HepG2 (cell line): ENCODE data around the gene PARD3. TPM values are rescaled to one million over a fixed set of nuclear protein-coding genes. Genes with fewer than 3 reads are reported as not detected.

Source experiments
- ATAC-seq: fragments of 200-7000 bp; cut with Tn5 transposase; 3 replicates; pipeline ENCODE4 v1.9.1; 2020; ENCODE audit warnings: mild to moderate bottlenecking, moderate library complexity
- BruUV-seq: library from RNA; stranded (reverse); fragments of 400-500 nt; replicated peaks from 2 replicates; lab custom pipeline; 2021; lab: Mats Ljungman, UMichigan
- CTCF ChIA-PET: fragments of 300-600 bp; formaldehyde crosslinking; extraction: SDS; loops from one replicate; lab custom pipeline; 2021; ENCODE audit warnings: low total read pairs, inconsistent platforms, low intra/inter-chr PET ratio; lab: Yijun Ruan, JAX
- POLR2A ChIA-PET: fragments of 350-600 bp; sonication (Branson Sonifier 250); formaldehyde crosslinking; loops from one replicate; lab custom pipeline; 2020; ENCODE audit warnings: antibody characterized with exemption, inconsistent platforms; lab: Yijun Ruan, JAX
- DNase-seq: peaks from one replicate; pipeline ENCODE4 v3.0.0-alpha.2; 2015; ENCODE audit warnings: low spot score
- FAIRE-seq: peaks from 3 replicates; lab custom pipeline; 2011; peaks lifted over from hg19 to GRCh38; lab: Jason Lieb, UNC
- H2AFZ ChIP-seq: one replicate; pipeline ENCODE4 v1.6.1; 2011; ENCODE audit warnings: low read length, inconsistent platforms
- H3K27ac ChIP-seq: fragments of 300-600 bp; 3 replicates; pipeline ENCODE4 v1.8.0; 2011; ENCODE audit warnings: mixed run types, mild to moderate bottlenecking, mixed read lengths, low read length, inconsistent platforms; ENCODE audit not compliant: insufficient read depth; ENCODE audit errors: extremely low read length
- H3K27me3 ChIP-seq, 2 experiments: fragments of 200-600 bp in 1 of 2; 2 replicates in 1 of 2; 3 replicates in 1 of 2; pipeline versions ENCODE4 v1.6.0 to v1.8.0; 2011; ENCODE audit warnings: low read length in 2 of 2, mild to moderate bottlenecking in 2 of 2, moderate library complexity in 2 of 2, inconsistent platforms in 1 of 2; ENCODE audit not compliant: insufficient read depth in 2 of 2, control insufficient read depth in 1 of 2
- H3K36me3 ChIP-seq, 2 experiments: fragments of 200-600 bp in 1 of 2; replicated peaks in 1 of 2; 2 replicates in 1 of 2; 3 replicates in 1 of 2; pipeline versions ENCODE4 v1.5.1 to v1.8.0; 2011; ENCODE audit warnings: low read length in 2 of 2, inconsistent platforms in 1 of 2; ENCODE audit not compliant: insufficient read depth in 2 of 2, control insufficient read depth in 1 of 2
- H3K4me1 ChIP-seq: 2 replicates; pipeline ENCODE4 v1.5.1; 2012; ENCODE audit warnings: low read length, inconsistent platforms; ENCODE audit not compliant: insufficient read depth
- H3K4me2 ChIP-seq: 2 replicates; pipeline ENCODE4 v1.6.0; 2011; ENCODE audit warnings: low read depth, low read length, inconsistent platforms
- H3K4me3 ChIP-seq, 3 experiments: fragments of 200-600 bp in 1 of 3; sonication (generic), shearing (Covaris generic) in 1 of 3; replicated peaks in 1 of 3; 2 replicates each; pipeline ENCODE4 v1.5.1; 2011 to 2016; ENCODE audit warnings: low read length in 3 of 3, inconsistent platforms in 2 of 3, low read depth in 2 of 3, mild to moderate bottlenecking in 2 of 3, control low read depth in 1 of 3, mixed read lengths in 1 of 3; ENCODE audit not compliant: insufficient read depth in 1 of 3
- H3K79me2 ChIP-seq: one replicate; pipeline ENCODE4 v1.6.1; 2011; ENCODE audit warnings: low read length, inconsistent platforms; ENCODE audit not compliant: insufficient read depth
- H3K9ac ChIP-seq: 2 replicates; pipeline ENCODE4 v1.6.0; 2011; ENCODE audit warnings: mild to moderate bottlenecking, low read depth, low read length, inconsistent platforms; ENCODE audit not compliant: insufficient read depth
- H3K9me3 ChIP-seq: 2 replicates; pipeline ENCODE4 v1.5.1; 2012; ENCODE audit warnings: mild to moderate bottlenecking, low read length
- H4K20me1 ChIP-seq: 2 replicates; pipeline ENCODE4 v1.6.0; 2011; ENCODE audit warnings: inconsistent platforms, mild to moderate bottlenecking, low read length, moderate library complexity; ENCODE audit not compliant: insufficient read depth
- AKAP8 ChIP-seq: sonication (generic); formaldehyde crosslinking; IDR thresholded peaks from 2 replicates; pipeline ENCODE4 v1.5.1; 2020; ENCODE audit warnings: mild to moderate bottlenecking, missing genetic modification reagents
- HDAC1 ChIP-seq: sonication (generic); formaldehyde crosslinking; IDR thresholded peaks from 2 replicates; pipeline ENCODE4 v1.5.1; 2020; ENCODE audit warnings: mild to moderate bottlenecking, missing genetic modification reagents
- KDM1A ChIP-seq: IDR thresholded peaks from 2 replicates; pipeline ENCODE4 v1.6.1; 2016; ENCODE audit warnings: missing compliant biosample characterization
- KLF11 ChIP-seq: IDR thresholded peaks from 2 replicates; pipeline ENCODE4 v1.6.1; 2016; ENCODE audit warnings: missing compliant biosample characterization
- NAIF1 ChIP-seq: sonication (generic); formaldehyde crosslinking; IDR thresholded peaks from 2 replicates; pipeline ENCODE4 v1.5.0; 2020; ENCODE audit warnings: mild to moderate bottlenecking, missing genetic modification reagents, borderline replicate concordance
- ZBTB1 ChIP-seq: sonication (generic); formaldehyde crosslinking; IDR thresholded peaks from 2 replicates; pipeline ENCODE4 v1.4.0; 2020; ENCODE audit warnings: missing genetic modification reagents, borderline replicate concordance
- ZNF251 ChIP-seq: sonication (generic); formaldehyde crosslinking; IDR thresholded peaks from 2 replicates; pipeline ENCODE4 v1.9.0; 2021; ENCODE audit warnings: mild to moderate bottlenecking, missing genetic modification reagents
- ZNF382 ChIP-seq: sonication (generic); formaldehyde crosslinking; IDR thresholded peaks from 2 replicates; pipeline ENCODE4 v1.5.0; 2020; ENCODE audit warnings: missing genetic modification reagents, mild to moderate bottlenecking, borderline replicate concordance
- ZNF550 ChIP-seq: sonication (generic); formaldehyde crosslinking; IDR thresholded peaks from 2 replicates; pipeline ENCODE4 v1.4.0; 2020; ENCODE audit warnings: mild to moderate bottlenecking, missing genetic modification reagents, borderline replicate concordance
- ZNF563 ChIP-seq: sonication (generic); formaldehyde crosslinking; IDR thresholded peaks from 2 replicates; pipeline ENCODE4 v1.8.0; 2022; ENCODE audit warnings: mild to moderate bottlenecking, moderate library complexity, missing genetic modification reagents
- ZNF678 ChIP-seq: sonication (generic); formaldehyde crosslinking; IDR thresholded peaks from 2 replicates; pipeline ENCODE4 v1.4.0; 2020; ENCODE audit warnings: mild to moderate bottlenecking, missing genetic modification reagents
- ZNF777 ChIP-seq: sonication (generic); formaldehyde crosslinking; IDR thresholded peaks from 2 replicates; pipeline ENCODE4 v1.4.0; 2020; ENCODE audit warnings: missing genetic modification reagents
- WGBS: methylation state at CpG from one replicate; pipeline ENCODE4 v1.1.6; 2017; ENCODE audit warnings: low lambda C conversion rate; 5-methylcytosine and 5-hydroxymethylcytosine counted together
- in situ Hi-C: cut with HindIII; loops from 2 replicates; pipeline ENCODE4 v1.10.0; 2017; ENCODE audit warnings: low pct_unique_long_range_greater_than_20kb; ENCODE audit not compliant: extremely low pct_ligation_motif_present
- intact Hi-C: fragments of 100-400 bp; cut with micrococcal nuclease; formaldehyde crosslinking; loops from one replicate; pipeline ENCODE4 v1.10.0; 2022; ENCODE audit not compliant: unreplicated experiment
- polyA plus RNA-seq, 8 experiments: library from polyadenylated mRNA; depleted of rRNA in 3 of 8; stranded (reverse) in 7 of 8; unstranded in 1 of 8; fragments of >200 nt; fragmentation: Illumina TruSeq in 4 of 8; extraction: Trizol in 4 of 8; gene quantifications; 2 replicates each; pipeline versions ENCODE4 v1.2.1 to v1.2.3, GENCODE V29; 2011 to 2016; ENCODE audit warnings: low read depth in 4 of 8, missing spikeins in 1 of 8, mixed read lengths in 1 of 8; ENCODE audit not compliant: insufficient read depth in 1 of 8
- total RNA-seq, 5 experiments: library from RNA; depleted of rRNA; stranded (reverse); fragments of >200 nt; fragmentation: Illumina TruSeq; extraction: Trizol; gene quantifications; 2 replicates each; pipeline ENCODE4 v1.2.3, GENCODE V29; 2016; ENCODE audit warnings: low read depth in 1 of 5
- TF ChIP-seq, protein P1 (sequence below): sonication (generic); formaldehyde crosslinking; IDR thresholded peaks from 2 replicates; pipeline ENCODE4 v1.4.0; 2020; ENCODE audit warnings: mild to moderate bottlenecking, missing genetic modification reagents

Gene PARD3
- total and polyA plus RNA-seq, 2 of the 13 experiments (the other 11 are each of a cell fraction or from before 2014, with no cell fraction given): 40.9 to 60.0 TPM

DNA sequence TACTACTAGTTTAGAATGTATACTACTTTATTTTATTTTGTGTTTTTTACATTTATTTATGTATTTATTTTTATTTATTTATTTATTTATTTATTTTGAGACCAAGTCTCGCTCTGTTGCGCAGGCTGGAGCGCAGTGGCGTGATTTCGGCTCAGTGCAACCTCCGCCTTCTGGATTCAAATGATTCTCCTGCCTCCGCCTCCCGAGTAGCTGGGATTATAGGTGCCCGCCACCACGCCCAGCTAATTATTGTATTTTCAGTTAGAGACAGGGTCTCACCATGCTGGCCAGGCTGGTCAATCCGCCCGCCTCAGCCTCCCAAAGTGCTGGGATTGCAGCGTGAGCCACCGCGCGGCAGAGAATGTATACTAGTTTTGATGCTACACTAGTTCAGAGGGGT lies 2.0 kb upstream of the PARD3 start:
- intact Hi-C loops: no loop called here
- no peak overlapping the region for H3K4me3 ChIP-seq
- POLR2A ChIA-PET: no interaction called here
- H2AFZ ChIP-seq: no peak overlapping the region
- DNase-seq (no peak), FAIRE-seq (no peak), ATAC-seq (no peak)
- H3K9ac ChIP-seq: no peak overlapping the region
- H3K4me1 ChIP-seq: peaks cover 40% of the 10 kb centered on the region
- no peak overlapping the region for H3K27ac ChIP-seq
- H3K9me3 ChIP-seq: no peaks in the 10 kb centered on the region
- no peaks in the 10 kb centered on the region for H3K36me3 ChIP-seq
- over 99% methylated on average over 16 of the region's 16 CpGs for WGBS
- H3K4me2 ChIP-seq: no peak overlapping the region
- H4K20me1 ChIP-seq: peaks cover 17% of the 10 kb centered on the region
- BruUV-seq: no TSS peak
- in situ Hi-C loops: no loop called here
- TF ChIP-seq, protein P1, sequence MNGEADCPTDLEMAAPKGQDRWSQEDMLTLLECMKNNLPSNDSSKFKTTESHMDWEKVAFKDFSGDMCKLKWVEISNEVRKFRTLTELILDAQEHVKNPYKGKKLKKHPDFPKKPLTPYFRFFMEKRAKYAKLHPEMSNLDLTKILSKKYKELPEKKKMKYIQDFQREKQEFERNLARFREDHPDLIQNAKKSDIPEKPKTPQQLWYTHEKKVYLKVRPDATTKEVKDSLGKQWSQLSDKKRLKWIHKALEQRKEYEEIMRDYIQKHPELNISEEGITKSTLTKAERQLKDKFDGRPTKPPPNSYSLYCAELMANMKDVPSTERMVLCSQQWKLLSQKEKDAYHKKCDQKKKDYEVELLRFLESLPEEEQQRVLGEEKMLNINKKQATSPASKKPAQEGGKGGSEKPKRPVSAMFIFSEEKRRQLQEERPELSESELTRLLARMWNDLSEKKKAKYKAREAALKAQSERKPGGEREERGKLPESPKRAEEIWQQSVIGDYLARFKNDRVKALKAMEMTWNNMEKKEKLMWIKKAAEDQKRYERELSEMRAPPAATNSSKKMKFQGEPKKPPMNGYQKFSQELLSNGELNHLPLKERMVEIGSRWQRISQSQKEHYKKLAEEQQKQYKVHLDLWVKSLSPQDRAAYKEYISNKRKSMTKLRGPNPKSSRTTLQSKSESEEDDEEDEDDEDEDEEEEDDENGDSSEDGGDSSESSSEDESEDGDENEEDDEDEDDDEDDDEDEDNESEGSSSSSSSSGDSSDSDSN: no peak
- TF ChIP-seq ZNF563 (CRISPR knock-in tag): no peak
- no peak for TF ChIP-seq AKAP8
- TF ChIP-seq KLF11 (CRISPR knock-in tag): no peak
- TF ChIP-seq NAIF1 (CRISPR knock-in tag): no peak
- TF ChIP-seq ZNF678 (CRISPR knock-in tag): no peak
- TF ChIP-seq ZNF251 (CRISPR knock-in tag): no peak
- TF ChIP-seq ZBTB1 (CRISPR knock-in tag): no peak
- TF ChIP-seq ZNF777: no peak
- no peak for TF ChIP-seq KDM1A
- TF ChIP-seq ZNF382 (CRISPR knock-in tag): no peak
- TF ChIP-seq ZNF550 (CRISPR knock-in tag): no peak
- TF ChIP-seq HDAC1: no peak
- CTCF ChIA-PET: no interaction called here
- H3K27me3 ChIP-seq: no peaks in the 10 kb centered on the region
- peaks cover 23% of the 10 kb centered on the region for H3K79me2 ChIP-seq
